Right cardiac atrium (tissue), 5 donors: ENCODE measurements around the gene NXPH4. TPM values are rescaled to one million over a fixed set of nuclear protein-coding genes. Genes with fewer than 3 reads are reported as not detected.

ENCODE experiments used
- ATAC-seq, 2 donors: fragments of 200-7000 bp; cut with Tn5 transposase; one replicate each; pipeline versions ENCODE4 v1.8.0 to v1.9.1; 2020; ENCODE audit warnings: moderate library complexity in 2 of 2, mild to moderate bottlenecking in 1 of 2
- DNase-seq, 3 donors: peaks; one replicate each; pipeline ENCODE4 v3.0.0-alpha.2; 2020
- H3K27ac ChIP-seq: one replicate; pipeline ENCODE4 v1.5.1; 2013; ENCODE audit warnings: mild to moderate bottlenecking, low read length, control low read depth, moderate library complexity
- H3K27me3 ChIP-seq: one replicate; pipeline ENCODE4 v1.6.1; 2013; ENCODE audit not compliant: control insufficient read depth, insufficient read depth
- H3K4me1 ChIP-seq: one replicate; pipeline ENCODE4 v1.6.1; 2013; ENCODE audit warnings: low read length; ENCODE audit not compliant: control insufficient read depth, insufficient read depth
- H3K4me3 ChIP-seq: one replicate; pipeline ENCODE4 v1.5.1; 2013; ENCODE audit warnings: low read length, control low read depth
- H3K9me3 ChIP-seq: one replicate; pipeline ENCODE4 v1.6.1; 2013; ENCODE audit warnings: low read length; ENCODE audit not compliant: control insufficient read depth
- WGBS: extraction: QIAGEN DNeasy Blood & Tissue Kit; methylation state at CpG from one replicate; pipeline ENCODE4 v1.1.7; 2013; 5-methylcytosine and 5-hydroxymethylcytosine counted together
- intact Hi-C, 4 donors: fragments of 100-400 bp; cut with DNase I; formaldehyde crosslinking; loops; one replicate each; pipeline versions ENCODE4 v1.11.0 to v1.14.0; 2022 to 2023
- microRNA-seq, 2 donors: library from miRNA; unstranded; fragments of <30 nt; microRNA quantifications; one replicate each; pipeline ENCODE4 v1.2.0, GENCODE V29; 2020 to 2021
- polyA plus RNA-seq: library from polyadenylated mRNA; stranded (reverse); fragments of 200-250 nt; gene quantifications from one replicate; pipeline ENCODE4 v1.2.3, GENCODE V29; 2013
- total RNA-seq, 4 donors: library from RNA; stranded (reverse); fragmentation: NEBNext Ultra II Directional; extraction: Animal tissue kit (Norgen Biotek cat#: 25700); gene quantifications; one replicate each; pipeline ENCODE4 v1.2.1, GENCODE V29; 2021
- donor health status: healthy with polysubstance abuse.
- donor health status: DM: no; HTN: yes; CAD: no.
- donor health status: DM: no; HTN: no; CAD: no.
- donor health status: DM: no; HTN: yes; CAD: no; lungs with severe emphysema.
- donor health status: DM: yes; HTN: yes; CAD: no.

The NXPH4 gene
- total and polyA plus RNA-seq, 5 donors, result 0.11 to 1.2 (median 0.34) TPM; not detected in 1

DNA sequence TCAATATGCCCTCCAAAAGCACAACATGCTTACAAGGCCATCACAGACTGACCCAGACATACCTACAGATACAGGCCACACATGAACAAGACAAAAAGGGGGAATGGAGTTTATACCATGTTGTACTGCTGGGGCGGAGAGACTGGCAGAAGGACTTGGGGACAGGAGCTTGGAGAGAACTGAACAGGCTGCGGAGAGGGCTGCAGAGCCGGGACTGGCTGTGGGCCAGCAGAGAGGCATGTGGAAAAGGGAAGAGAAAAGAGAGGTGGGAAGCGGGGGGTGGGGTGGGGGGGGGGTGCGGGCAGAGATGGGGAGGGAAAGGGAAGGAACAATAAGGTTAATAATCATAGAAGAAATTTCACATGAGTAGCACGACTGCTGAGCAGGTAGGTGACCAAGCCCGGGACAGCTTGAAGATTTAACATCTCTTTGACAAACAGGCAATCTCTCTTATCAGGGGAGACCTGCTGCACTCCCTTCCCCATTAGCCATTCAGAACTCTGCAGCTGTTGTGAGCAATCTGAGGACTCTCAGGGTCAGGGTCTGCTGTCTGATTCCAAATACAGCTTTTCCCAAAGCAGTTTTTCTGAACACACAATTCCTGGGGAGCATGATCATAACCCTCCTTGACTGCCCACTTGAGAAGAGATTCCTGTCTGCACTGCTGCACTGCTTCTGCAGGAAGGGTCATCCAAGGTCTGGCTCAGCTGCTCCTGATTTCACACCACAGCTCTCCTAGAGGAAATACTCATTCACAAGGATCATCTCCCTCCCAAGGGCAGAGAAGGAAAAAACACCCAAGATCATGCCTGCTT, 56.0 kb downstream of the NXPH4 start:
- ATAC-seq, result peak; percentile 66 to 67
- no peak overlapping the region for H3K27ac ChIP-seq
- intact Hi-C loops, result no loop called here

DNA sequence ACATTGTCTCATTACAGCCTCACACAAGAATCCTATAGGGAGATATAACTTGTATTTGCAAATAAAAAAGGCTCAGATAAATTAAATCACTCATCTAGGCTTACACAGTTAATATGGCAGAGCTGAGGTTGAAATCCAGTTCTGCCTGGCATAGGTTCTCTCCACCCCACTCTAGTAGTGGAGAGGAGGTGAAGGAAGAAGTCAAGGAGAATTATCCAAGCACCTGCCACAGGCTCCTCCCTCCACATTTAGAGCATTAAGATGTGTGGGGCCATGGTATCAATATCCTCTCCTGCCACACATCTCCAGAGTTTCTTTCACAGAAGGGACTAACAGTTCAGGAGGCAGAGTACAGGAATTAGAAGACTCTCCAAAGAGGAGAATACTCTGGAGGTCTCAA, 56.9 kb downstream of the NXPH4 start:
- no peaks in the 10 kb centered on the region for H3K27me3 ChIP-seq
- ATAC-seq (no peak), DNase-seq (no peak)
- H3K4me1 ChIP-seq, result peaks cover 4% of the 10 kb centered on the region
- no peaks in the 10 kb centered on the region for H3K9me3 ChIP-seq
- H3K27ac ChIP-seq, result no peak overlapping the region
- intact Hi-C loops, result no loop called here
- no peak overlapping the region for H3K4me3 ChIP-seq

More for the DNA sequence above, 56.0 kb downstream of the NXPH4 start:
- no peaks in the 10 kb centered on the region for H3K27me3 ChIP-seq
- H3K4me1 ChIP-seq, result peaks cover 4% of the 10 kb centered on the region
- no peaks in the 10 kb centered on the region for H3K9me3 ChIP-seq
- no peak overlapping the region for H3K4me3 ChIP-seq
- peak in 1 of 3 donors; percentile 55 for DNase-seq
- WGBS, result 45% methylated on average over 7 of the region's 7 CpGs

Small RNA genes within 50 kb of the gene (microRNA-seq; reads per million reads assigned to microRNA genes)
- 1.1 to 1.7 reads per million in 2 donors for gene MIR1228

Other genes with a start within 250 kb of the NXPH4 start
- 1 to 10 TPM; 3.7 to 4.5 (median 4.1) TPM for gene ZBTB39, start 210.2 kb upstream of the NXPH4 start, total RNA-seq
- gene ZBTB39, start 210.2 kb upstream of the NXPH4 start, polyA plus RNA-seq, result 1.9 TPM
- gene TAC3, start 200.3 kb upstream of the NXPH4 start, total RNA-seq, result not detected
- not detected for gene TAC3, start 200.3 kb upstream of the NXPH4 start, polyA plus RNA-seq
- under 1 TPM in 3 of 4 donors, not detected in 1; 0.28 to 0.43 (median 0.35) TPM for gene MYO1A, start 166.7 kb upstream of the NXPH4 start, total RNA-seq
- gene MYO1A, start 166.7 kb upstream of the NXPH4 start, polyA plus RNA-seq, result 0.02 TPM
- 1 to 10 TPM; 4.4 to 6.1 (median 5.1) TPM for gene NEMP1, start 138.0 kb upstream of the NXPH4 start, total RNA-seq
- gene NEMP1, start 138.0 kb upstream of the NXPH4 start, polyA plus RNA-seq, result 1.6 TPM
- 10 to 100 TPM; 12.8 to 22.7 (median 14.7) TPM for gene NAB2, start 127.7 kb upstream of the NXPH4 start, total RNA-seq
- 13.8 TPM for gene NAB2, start 127.7 kb upstream of the NXPH4 start, polyA plus RNA-seq
- gene STAT6, start 105.4 kb upstream of the NXPH4 start, total RNA-seq, result 10 to 100 TPM; 77.8 to 89.6 (median 83.6) TPM
- 57.6 TPM for gene STAT6, start 105.4 kb upstream of the NXPH4 start, polyA plus RNA-seq
- 100 to 1,000 TPM in 3 of 4 donors, 10 to 100 TPM in 1; 79.7 to 181 (median 154) TPM for gene LRP1, start 88.3 kb upstream of the NXPH4 start, total RNA-seq
- gene LRP1, start 88.3 kb upstream of the NXPH4 start, polyA plus RNA-seq, result 55.0 TPM
- not detected for gene LRP1-AS, start 69.2 kb upstream of the NXPH4 start, total RNA-seq
- not detected for gene LRP1-AS, start 69.2 kb upstream of the NXPH4 start, polyA plus RNA-seq
- 10 to 100 TPM; 27.4 to 33.2 (median 29.9) TPM for gene SHMT2, start 12.9 kb downstream of the NXPH4 start, total RNA-seq
- 17.9 TPM for gene SHMT2, start 12.9 kb downstream of the NXPH4 start, polyA plus RNA-seq
- 1 to 10 TPM in 3 of 4 donors, under 1 TPM in 1; 0.91 to 2.3 (median 1.6) TPM for gene STAC3, start 34.4 kb downstream of the NXPH4 start, total RNA-seq
- gene STAC3, start 34.4 kb downstream of the NXPH4 start, polyA plus RNA-seq, result 1.2 TPM
- gene R3HDM2, start 214.2 kb downstream of the NXPH4 start, total RNA-seq, result 10 to 100 TPM; 68.3 to 85.2 (median 76.5) TPM
- gene R3HDM2, start 214.2 kb downstream of the NXPH4 start, polyA plus RNA-seq, result 23.1 TPM
- gene INHBC, start 218.0 kb downstream of the NXPH4 start, total RNA-seq, result not detected
- gene INHBC, start 218.0 kb downstream of the NXPH4 start, polyA plus RNA-seq, result not detected
- gene INHBE, start 238.5 kb downstream of the NXPH4 start, total RNA-seq, result not detected
- gene INHBE, start 238.5 kb downstream of the NXPH4 start, polyA plus RNA-seq, result not detected
- 1 to 10 TPM; 1.6 to 3.1 (median 2.5) TPM for gene GLI1, start 243.0 kb downstream of the NXPH4 start, total RNA-seq
- 0.59 TPM for gene GLI1, start 243.0 kb downstream of the NXPH4 start, polyA plus RNA-seq